Measurements from ENCODE around the gene PODNL1. TPM values are rescaled to one million over a fixed set of nuclear protein-coding genes. Genes with fewer than 3 reads are reported as not detected.

PODNL1 gene
- total RNA-seq, 3 donors from 2014 or later: 1.7 to 3.4 (median 2.9) TPM

- Histone ChIP-seq H3K4me1 (ENCODE audit: low read depth) (peaks cover 4% of the 10 kb centered on the region), H3K9me3 (no peaks in the 10 kb centered on the region), H3K36me3 (ENCODE audit: low read depth) (no peaks in the 10 kb centered on the region), H3K4me3 (no peak overlapping the region)
- TF ChIP-seq, protein P1, sequence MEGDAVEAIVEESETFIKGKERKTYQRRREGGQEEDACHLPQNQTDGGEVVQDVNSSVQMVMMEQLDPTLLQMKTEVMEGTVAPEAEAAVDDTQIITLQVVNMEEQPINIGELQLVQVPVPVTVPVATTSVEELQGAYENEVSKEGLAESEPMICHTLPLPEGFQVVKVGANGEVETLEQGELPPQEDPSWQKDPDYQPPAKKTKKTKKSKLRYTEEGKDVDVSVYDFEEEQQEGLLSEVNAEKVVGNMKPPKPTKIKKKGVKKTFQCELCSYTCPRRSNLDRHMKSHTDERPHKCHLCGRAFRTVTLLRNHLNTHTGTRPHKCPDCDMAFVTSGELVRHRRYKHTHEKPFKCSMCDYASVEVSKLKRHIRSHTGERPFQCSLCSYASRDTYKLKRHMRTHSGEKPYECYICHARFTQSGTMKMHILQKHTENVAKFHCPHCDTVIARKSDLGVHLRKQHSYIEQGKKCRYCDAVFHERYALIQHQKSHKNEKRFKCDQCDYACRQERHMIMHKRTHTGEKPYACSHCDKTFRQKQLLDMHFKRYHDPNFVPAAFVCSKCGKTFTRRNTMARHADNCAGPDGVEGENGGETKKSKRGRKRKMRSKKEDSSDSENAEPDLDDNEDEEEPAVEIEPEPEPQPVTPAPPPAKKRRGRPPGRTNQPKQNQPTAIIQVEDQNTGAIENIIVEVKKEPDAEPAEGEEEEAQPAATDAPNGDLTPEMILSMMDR (IDR thresholded peaks at IDR 0.05): no peak
- ATAC-seq: peak; percentile 12
- no peak for DNase-seq
- intact Hi-C loops (cut with DNase I, micrococcal nuclease): no loop called here
Measured at GRCh38 chr19:13932911-13933393, 5.3 kb downstream of the PODNL1 start.

GRCh38 chr19:13932149-13932637 lies 6.0 kb downstream of the PODNL1 start:
- ATAC-seq (no peak), DNase-seq (no peak)
- TF ChIP-seq, protein P1 (IDR thresholded peaks at IDR 0.05): no peak
- Histone ChIP-seq H3K36me3 (ENCODE audit: low read depth) (no peaks in the 10 kb centered on the region), H3K4me1 (ENCODE audit: low read depth) (peaks cover 4% of the 10 kb centered on the region), H3K9me3 (no peaks in the 10 kb centered on the region), H3K4me3 (no peak overlapping the region)
- intact Hi-C loops (cut with DNase I, micrococcal nuclease): no loop called here

DNA sequence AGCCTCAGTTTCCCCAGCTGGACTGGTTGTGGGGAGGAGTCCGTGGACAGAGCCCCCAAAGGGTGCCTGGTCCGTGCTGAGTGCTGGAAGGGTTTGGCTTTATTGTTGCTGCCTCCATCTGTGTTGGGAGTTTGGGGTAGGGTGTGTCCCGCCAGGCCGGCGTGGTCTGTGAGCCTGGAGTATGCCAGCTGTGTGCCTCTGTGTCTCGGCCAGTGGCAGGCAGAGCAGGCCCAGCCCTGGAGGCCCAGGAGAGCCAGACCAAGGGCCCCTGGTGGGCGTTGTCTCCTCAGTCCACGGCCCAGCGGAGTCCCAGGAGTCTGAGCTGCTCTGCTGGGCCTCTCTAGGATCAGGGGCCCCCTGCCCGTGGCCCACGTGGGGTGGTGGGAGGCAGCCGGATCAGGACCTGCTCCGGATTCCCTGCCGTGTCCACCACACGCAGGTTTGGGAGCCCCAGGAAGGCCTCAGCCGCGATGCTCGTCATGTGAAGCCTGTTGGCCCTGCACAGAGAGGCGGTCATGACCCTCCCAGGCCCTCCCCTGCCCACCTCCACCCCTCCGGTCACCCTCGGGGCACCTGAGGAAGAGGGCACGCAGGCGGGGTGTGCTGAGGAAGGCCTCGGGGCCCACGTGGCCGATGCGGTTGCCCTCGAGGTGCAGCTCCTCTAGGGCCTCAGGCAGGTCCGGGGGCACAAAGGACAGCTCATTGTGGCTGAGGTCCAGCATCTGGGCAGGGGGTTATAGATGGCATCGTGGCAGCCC lies 6.6 kb downstream of the PODNL1 start:
- ATAC-seq (no peak), DNase-seq (no peak)
- no peak overlapping the region for H3K4me3 ChIP-seq

GRCh38 chr19:13930402-13930801 lies 7.8 kb downstream of the PODNL1 start:
- intact Hi-C loops (cut with DNase I, micrococcal nuclease): no loop called here
- ATAC-seq (no peak), DNase-seq (no peak)
- no peaks in the 10 kb centered on the region for H3K9me3 ChIP-seq
- TF ChIP-seq, protein P1 (IDR thresholded peaks at IDR 0.05): no peak
- peaks cover 4% of the 10 kb centered on the region for H3K4me1 ChIP-seq (ENCODE audit: low read depth)
- H3K4me3 ChIP-seq: no peak overlapping the region
- H3K36me3 ChIP-seq (ENCODE audit: low read depth): no peaks in the 10 kb centered on the region

More for the DNA sequence above, 6.6 kb downstream of the PODNL1 start:
- Histone ChIP-seq H3K36me3 (ENCODE audit: low read depth) (no peaks in the 10 kb centered on the region), H3K9me3 (no peaks in the 10 kb centered on the region), H3K4me1 (ENCODE audit: low read depth) (peaks cover 4% of the 10 kb centered on the region)
- TF ChIP-seq, protein P1 (IDR thresholded peaks at IDR 0.05): no peak
- intact Hi-C loops (cut with DNase I, micrococcal nuclease): no loop called here

- intact Hi-C loops (cut with DNase I, micrococcal nuclease): no loop called here
- no peak overlapping the region for H3K4me3 ChIP-seq
- no peaks in the 10 kb centered on the region for H3K9me3 ChIP-seq
- no peak for ATAC-seq
- no peaks in the 10 kb centered on the region for H3K36me3 ChIP-seq (ENCODE audit: low read depth)
- H3K4me1 ChIP-seq (ENCODE audit: low read depth): peaks cover 4% of the 10 kb centered on the region
- TF ChIP-seq, protein P1 (IDR thresholded peaks at IDR 0.05): no peak
- DNase-seq: no peak
Measured at GRCh38 chr19:13929956-13930355, 8.3 kb downstream of the PODNL1 start.
